Measurements from ENCODE around the gene PIP5K1B.

GRCh38 chr9:68715181-68715456, 10.1 kb downstream of the PIP5K1B start:
- no peak for TF ChIP-seq TAF1 (IDR thresholded peaks at IDR 0.05; ENCODE audit: borderline replicate concordance, low read depth, low read length)
- TF ChIP-seq POLR2AphosphoS5 (IDR thresholded peaks at IDR 0.05; ENCODE audit: low read depth, low read length) = no peak
